H4 (cell line): ENCODE measurements around the gene DENND5A. TPM values are rescaled to one million over a fixed set of nuclear protein-coding genes. Genes with fewer than 3 reads are reported as not detected.

Source experiments
- DNase-seq: peaks from one replicate; pipeline ENCODE4 v3.0.0-alpha.2; 2015; ENCODE audit warnings: low spot score
- total RNA-seq: library from RNA; depleted of rRNA; stranded (reverse); fragments of >200 nt; shearing (Covaris generic); gene quantifications from 2 replicates; pipeline ENCODE4 v1.2.3, GENCODE V29; 2014; rRNA removed

DENND5A gene
- 51.2 and 56.4 TPM in 2 replicates for total RNA-seq

GRCh38 chr11:9265211-9266131, at the start of gene DENND5A:
TSS of gene DENND5A (minus strand) at chr11:9265350. CDS start at chr11:9265069, 281 bp downstream.
- DNase-seq, result peak; percentile 84

GRCh38 chr11:9314291-9315077, 49.3 kb upstream of the DENND5A start, which contains the start of gene TMEM41B:
TSS of gene TMEM41B (minus strand) at chr11:9314593. CDS start at chr11:9314441, 152 bp downstream.
- peak; percentile 100 for DNase-seq

- DNase-seq, result no peak
These were observed 48.6 kb upstream of the DENND5A start for GRCh38 chr11:9313648-9314290.

GRCh38 chr11:9310485-9311090, 45.4 kb upstream of the DENND5A start:
- no peak for DNase-seq

GRCh38 chr11:9304178-9304577, 39.0 kb upstream of the DENND5A start:
- DNase-seq, result no peak

- DNase-seq, result no peak
These were observed 37.3 kb upstream of the DENND5A start for GRCh38 chr11:9302448-9302847.

GRCh38 chr11:9301720-9302119, 36.6 kb upstream of the DENND5A start:
- DNase-seq, result no peak

- DNase-seq, result no peak
These were observed 28.5 kb upstream of the DENND5A start for GRCh38 chr11:9293646-9294045.

- no peak for DNase-seq
These were observed 20.9 kb upstream of the DENND5A start for GRCh38 chr11:9285850-9286587.

GRCh38 chr11:9280655-9281301, 15.6 kb upstream of the DENND5A start:
- DNase-seq, result peak; percentile 81

GRCh38 chr11:9277176-9277575, 12.0 kb upstream of the DENND5A start:
- no peak for DNase-seq

GRCh38 chr11:9276571-9276970, 11.4 kb upstream of the DENND5A start:
- DNase-seq, result no peak

- DNase-seq, result no peak
These were observed 9.5 kb upstream of the DENND5A start for GRCh38 chr11:9274499-9275258.

- no peak for DNase-seq
These were observed 8.5 kb upstream of the DENND5A start for GRCh38 chr11:9273376-9274336.

GRCh38 chr11:9269492-9270013, 4.4 kb upstream of the DENND5A start:
- peak; percentile 31 for DNase-seq

GRCh38 chr11:9267680-9268079, 2.5 kb upstream of the DENND5A start:
- DNase-seq, result no peak

- DNase-seq, result no peak
These were observed 1.8 kb upstream of the DENND5A start for GRCh38 chr11:9266926-9267325.

GRCh38 chr11:9266132-9266736, 1.1 kb upstream of the DENND5A start:
- no peak for DNase-seq
